Heart left ventricle (tissue), 13 donors: ENCODE results near the gene CCBE1.

Experiments
- POLR2A ChIP-seq, 2 donors: fragments of 450-650 bp; IDR thresholded peaks; one replicate each; pipeline ENCODE4 v1.6.1; 2017; ENCODE audit warnings: antibody characterized with exemption in 2 of 2, mild to moderate bottlenecking in 2 of 2, moderate library complexity in 2 of 2
- TF ChIP-seq, protein P1 (sequence below), 12 donors: fragments of 200-600 bp; sonication (generic) in 4 of 12; IDR thresholded peaks; one replicate each; pipeline versions ENCODE4 v1.5.0 to v1.8.0; 2018 to 2022; ENCODE audit warnings: antibody characterized with exemption in 12 of 12, mild to moderate bottlenecking in 5 of 12
- donor health status: ischemic (EF 13 %, LVEDD 7.1; RV severe dilation, severe dysfunction).
- donor health status: DM: no; HTN: yes; CAD: no.
- donor health status: DM: no; HTN: no; CAD: no.
- donor health status: ischemic (EF 25% LVEDD 6.9; RV normal size, moderate dysfunction).
- donor health status: ischemic (EF 25% LVEDD 5.7; RV mildly dilated, moderate dysfunction).
- donor health status: ischemic (EF 35%, LVEDD 5.7; RV mildly dilated, moderate dysfunction).
- donor health status: nonischemic (EF 11% LVEDD 7.7; RV severe dilation, severe dysfunction).
- donor health status: DM: yes; HTN: yes; CAD: no.
- donor health status: PGD.
- donor health status: ischemic (EF 29% LVEDD 5.4; RV normal size, mild dysfunction).
- donor health status: nonischemic (EF 23%, LVEDD 6.1; RV moderate dilation, normal function).

DNA sequence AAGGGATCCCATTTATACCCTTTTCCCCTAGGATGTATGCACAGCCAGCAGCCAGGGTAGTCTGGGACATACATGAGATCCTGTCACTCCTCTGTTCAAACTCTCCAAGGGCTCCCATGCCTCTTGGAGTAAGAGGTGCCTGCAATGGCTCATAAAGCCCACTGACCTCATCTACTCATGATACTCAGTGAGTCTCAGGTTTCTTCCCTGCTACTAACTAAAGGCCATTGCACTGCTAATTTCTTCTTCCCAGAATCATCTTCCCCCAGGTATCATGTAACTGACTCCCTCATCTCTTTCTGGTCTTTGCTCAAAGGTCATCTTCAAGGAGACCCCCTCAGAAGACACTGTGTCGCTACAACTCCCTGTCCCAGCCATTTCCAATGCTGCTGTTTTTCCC is 68.2 kb downstream of the CCBE1 start:
- TF ChIP-seq, protein P1, sequence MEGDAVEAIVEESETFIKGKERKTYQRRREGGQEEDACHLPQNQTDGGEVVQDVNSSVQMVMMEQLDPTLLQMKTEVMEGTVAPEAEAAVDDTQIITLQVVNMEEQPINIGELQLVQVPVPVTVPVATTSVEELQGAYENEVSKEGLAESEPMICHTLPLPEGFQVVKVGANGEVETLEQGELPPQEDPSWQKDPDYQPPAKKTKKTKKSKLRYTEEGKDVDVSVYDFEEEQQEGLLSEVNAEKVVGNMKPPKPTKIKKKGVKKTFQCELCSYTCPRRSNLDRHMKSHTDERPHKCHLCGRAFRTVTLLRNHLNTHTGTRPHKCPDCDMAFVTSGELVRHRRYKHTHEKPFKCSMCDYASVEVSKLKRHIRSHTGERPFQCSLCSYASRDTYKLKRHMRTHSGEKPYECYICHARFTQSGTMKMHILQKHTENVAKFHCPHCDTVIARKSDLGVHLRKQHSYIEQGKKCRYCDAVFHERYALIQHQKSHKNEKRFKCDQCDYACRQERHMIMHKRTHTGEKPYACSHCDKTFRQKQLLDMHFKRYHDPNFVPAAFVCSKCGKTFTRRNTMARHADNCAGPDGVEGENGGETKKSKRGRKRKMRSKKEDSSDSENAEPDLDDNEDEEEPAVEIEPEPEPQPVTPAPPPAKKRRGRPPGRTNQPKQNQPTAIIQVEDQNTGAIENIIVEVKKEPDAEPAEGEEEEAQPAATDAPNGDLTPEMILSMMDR (IDR thresholded peaks at IDR 0.05), result no peak
- no peak for TF ChIP-seq POLR2A (IDR thresholded peaks at IDR 0.05)
